GM18951 (cell line): ENCODE data around the gene POLR2E.

ENCODE experiments used
- POLR2A ChIP-seq: IDR thresholded peaks from 4 replicates; pipeline ENCODE4 v1.6.1; 2011; ENCODE audit warnings: mild to moderate bottlenecking; ENCODE audit not compliant: insufficient read length, insufficient read depth; ENCODE audit errors: extremely low read depth
- in situ Hi-C: fragments of 300-500 bp; cut with MboI; formaldehyde crosslinking; loops from one replicate; pipeline ENCODE4 v1.12.0; 2022; ENCODE audit warnings: low sequenced_read_pairs, mixed read lengths, inconsistent platforms; ENCODE audit not compliant: unreplicated experiment

Gene POLR2E

GRCh38 chr19:1082165-1082927, 12.8 kb downstream of the POLR2E start:
- in situ Hi-C loops: no loop called here
- no peak for TF ChIP-seq POLR2A

- no peak for TF ChIP-seq POLR2A
- in situ Hi-C loops: no loop called here
These were observed 13.6 kb downstream of the POLR2E start for GRCh38 chr19:1081301-1082164.

DNA sequence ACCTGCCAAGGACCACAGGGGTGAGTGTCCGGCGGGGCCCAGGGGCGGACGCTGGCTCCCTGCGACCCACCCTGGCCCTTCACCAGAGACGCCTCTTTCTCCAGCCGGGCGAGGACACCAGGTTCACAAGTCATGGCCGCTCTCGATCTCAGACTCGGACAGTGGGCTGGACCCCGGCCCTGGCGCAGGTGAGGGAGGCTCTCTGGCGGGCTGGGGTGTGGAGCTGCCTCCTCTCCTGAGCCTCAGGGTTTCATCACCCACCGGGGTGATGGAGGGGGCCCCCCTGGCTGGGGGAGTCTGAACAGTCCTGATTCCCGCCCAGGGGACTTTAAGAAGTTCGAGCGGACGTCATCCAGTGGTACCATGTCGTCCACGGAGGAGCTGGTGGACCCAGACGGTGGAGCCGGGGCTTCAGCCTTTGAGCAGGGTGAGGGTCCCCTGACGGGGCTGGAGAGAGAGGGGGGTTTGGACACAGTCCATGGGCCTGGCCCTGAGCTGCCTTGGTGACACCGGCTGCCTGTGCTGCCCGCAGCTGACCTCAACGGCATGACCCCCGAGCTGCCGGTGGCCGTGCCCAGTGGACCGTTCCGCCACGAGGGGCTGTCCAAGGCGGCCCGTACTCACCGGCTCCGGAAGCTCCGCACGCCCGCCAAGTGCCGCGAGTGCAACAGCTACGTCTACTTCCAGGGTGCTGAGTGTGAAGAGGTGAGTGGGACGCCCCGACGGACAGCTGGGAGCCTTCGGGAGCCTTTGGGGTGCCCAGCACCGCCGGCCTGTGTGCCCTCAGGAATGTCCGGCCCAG, 14.6 kb downstream of the POLR2E start:
- in situ Hi-C loops: no loop called here
- TF ChIP-seq POLR2A: no peak

GRCh38 chr19:1079566-1080111, 15.5 kb downstream of the POLR2E start:
- no peak for TF ChIP-seq POLR2A
- in situ Hi-C loops: no loop called here

GRCh38 chr19:1076951-1077350, 18.2 kb downstream of the POLR2E start:
- peak; percentile 35 for TF ChIP-seq POLR2A
- in situ Hi-C loops: no loop called here

DNA sequence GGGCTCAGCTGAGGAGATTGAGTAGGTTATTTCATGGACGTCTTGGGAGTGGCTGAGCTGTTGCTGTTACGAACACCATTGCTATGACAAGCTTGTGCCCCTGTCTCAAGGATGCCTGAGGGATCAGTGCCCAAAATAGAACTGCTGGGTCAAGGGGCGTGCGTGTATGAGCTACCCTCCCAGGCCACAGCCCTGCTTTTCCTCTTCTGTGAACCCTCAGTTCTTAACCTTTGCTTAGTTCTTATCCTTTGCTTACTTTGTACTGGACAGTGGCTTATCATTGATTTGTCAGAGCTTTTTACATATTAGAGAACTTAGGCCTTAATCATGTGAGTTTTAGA, 19.2 kb downstream of the POLR2E start:
- TF ChIP-seq POLR2A: no peak
- in situ Hi-C loops: no loop called here

- peak; percentile 53 for TF ChIP-seq POLR2A
- in situ Hi-C loops: no loop called here
These were observed 20.5 kb downstream of the POLR2E start for GRCh38 chr19:1074544-1075283.

- no peak for TF ChIP-seq POLR2A
- in situ Hi-C loops: no loop called here
These were observed 21.1 kb downstream of the POLR2E start for GRCh38 chr19:1073956-1074517.

GRCh38 chr19:1073063-1073955, 21.9 kb downstream of the POLR2E start:
- TF ChIP-seq POLR2A: no peak
- in situ Hi-C loops: no loop called here

DNA sequence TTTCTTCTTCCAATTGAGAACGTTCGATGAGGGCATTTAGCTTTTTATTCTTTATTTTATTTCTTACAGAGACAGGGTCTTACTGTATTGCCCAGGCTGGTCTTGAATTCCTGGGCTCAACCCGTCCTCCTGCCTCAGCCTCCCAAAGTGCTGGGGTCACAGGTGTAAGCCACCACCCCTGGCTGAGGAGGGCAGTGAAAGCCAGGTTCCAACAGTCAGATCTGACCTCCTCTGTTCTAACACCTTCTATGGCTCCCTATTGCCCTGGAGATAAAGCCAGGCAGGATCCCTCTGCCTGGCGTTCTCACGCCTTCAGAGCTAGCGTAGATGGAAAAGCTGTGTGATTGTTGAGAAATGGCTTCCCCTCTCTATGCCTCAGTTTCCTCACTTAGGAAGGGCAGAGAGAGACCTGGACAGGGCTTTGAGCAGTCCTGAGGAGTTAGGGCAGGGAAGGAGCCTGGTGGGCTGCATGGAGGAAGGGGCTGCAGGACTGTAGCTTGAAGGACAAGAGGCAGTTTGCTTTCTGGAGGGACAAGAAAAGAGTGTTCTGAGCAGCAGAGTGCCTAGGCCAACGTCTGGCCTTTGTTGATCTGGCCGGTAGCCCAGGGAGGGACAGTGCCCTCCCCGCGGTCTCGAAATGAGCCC, 22.7 kb downstream of the POLR2E start:
- TF ChIP-seq POLR2A: no peak
- in situ Hi-C loops: no loop called here
